Measurements from ENCODE around the gene DEFB118. TPM values are rescaled to one million over a fixed set of nuclear protein-coding genes. Genes with fewer than 3 reads are reported as not detected.

The DEFB118 gene
- total and polyA plus RNA-seq, 9 of the 15 experiments (the other 6 are each of a cell fraction or from before 2014, with no cell fraction given): not detected

- TF ChIP-seq, protein P1, sequence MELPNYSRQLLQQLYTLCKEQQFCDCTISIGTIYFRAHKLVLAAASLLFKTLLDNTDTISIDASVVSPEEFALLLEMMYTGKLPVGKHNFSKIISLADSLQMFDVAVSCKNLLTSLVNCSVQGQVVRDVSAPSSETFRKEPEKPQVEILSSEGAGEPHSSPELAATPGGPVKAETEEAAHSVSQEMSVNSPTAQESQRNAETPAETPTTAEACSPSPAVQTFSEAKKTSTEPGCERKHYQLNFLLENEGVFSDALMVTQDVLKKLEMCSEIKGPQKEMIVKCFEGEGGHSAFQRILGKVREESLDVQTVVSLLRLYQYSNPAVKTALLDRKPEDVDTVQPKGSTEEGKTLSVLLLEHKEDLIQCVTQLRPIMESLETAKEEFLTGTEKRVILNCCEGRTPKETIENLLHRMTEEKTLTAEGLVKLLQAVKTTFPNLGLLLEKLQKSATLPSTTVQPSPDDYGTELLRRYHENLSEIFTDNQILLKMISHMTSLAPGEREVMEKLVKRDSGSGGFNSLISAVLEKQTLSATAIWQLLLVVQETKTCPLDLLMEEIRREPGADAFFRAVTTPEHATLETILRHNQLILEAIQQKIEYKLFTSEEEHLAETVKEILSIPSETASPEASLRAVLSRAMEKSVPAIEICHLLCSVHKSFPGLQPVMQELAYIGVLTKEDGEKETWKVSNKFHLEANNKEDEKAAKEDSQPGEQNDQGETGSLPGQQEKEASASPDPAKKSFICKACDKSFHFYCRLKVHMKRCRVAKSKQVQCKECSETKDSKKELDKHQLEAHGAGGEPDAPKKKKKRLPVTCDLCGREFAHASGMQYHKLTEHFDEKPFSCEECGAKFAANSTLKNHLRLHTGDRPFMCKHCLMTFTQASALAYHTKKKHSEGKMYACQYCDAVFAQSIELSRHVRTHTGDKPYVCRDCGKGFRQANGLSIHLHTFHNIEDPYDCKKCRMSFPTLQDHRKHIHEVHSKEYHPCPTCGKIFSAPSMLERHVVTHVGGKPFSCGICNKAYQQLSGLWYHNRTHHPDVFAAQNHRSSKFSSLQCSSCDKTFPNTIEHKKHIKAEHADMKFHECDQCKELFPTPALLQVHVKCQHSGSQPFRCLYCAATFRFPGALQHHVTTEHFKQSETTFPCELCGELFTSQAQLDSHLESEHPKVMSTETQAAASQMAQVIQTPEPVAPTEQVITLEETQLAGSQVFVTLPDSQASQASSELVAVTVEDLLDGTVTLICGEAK (IDR thresholded peaks at IDR 0.05): no peak
- TF ChIP-seq, protein P1 (CRISPR knock-in tag; IDR thresholded peaks at IDR 0.05): no peak
- TF ChIP-seq CC2D1A (IDR thresholded peaks at IDR 0.05): no peak
- no peak for TF ChIP-seq ILK (tag; IDR thresholded peaks at IDR 0.05; ENCODE audit: borderline replicate concordance, low read depth)
- no peak for TF ChIP-seq MEF2A (IDR thresholded peaks at IDR 0.05; ENCODE audit: control insufficient read depth, low read depth, low read length)
- no peak for TF ChIP-seq ZBTB8A (IDR thresholded peaks at IDR 0.05; ENCODE audit: partially characterized antibody)
- no peak for TF ChIP-seq HMGXB4 (CRISPR knock-in tag; IDR thresholded peaks at IDR 0.05)
- TF ChIP-seq PREB (CRISPR knock-in tag; IDR thresholded peaks at IDR 0.05): no peak
- no peak for TF ChIP-seq ZSCAN29 (IDR thresholded peaks at IDR 0.05)
- no peak for TF ChIP-seq ZNF143 (CRISPR knock-in tag; IDR thresholded peaks at IDR 0.05)
- no peak for TF ChIP-seq ZNF146 (CRISPR knock-in tag; IDR thresholded peaks at IDR 0.05; ENCODE audit: unreplicated experiment)
- TF ChIP-seq ARNT (IDR thresholded peaks at IDR 0.05): no peak
- TF ChIP-seq TAF15 (IDR thresholded peaks at IDR 0.05; ENCODE audit: low read depth, low read length): no peak
- no peak for TF ChIP-seq NCOA2 (IDR thresholded peaks at IDR 0.05; ENCODE audit: partially characterized antibody in 2 of 2)
- TF ChIP-seq EWSR1 (IDR thresholded peaks at IDR 0.05; ENCODE audit: borderline replicate concordance, low read depth, partially characterized antibody): no peak
- no peak for TF ChIP-seq ZNF76 (CRISPR knock-in tag; IDR thresholded peaks at IDR 0.05; ENCODE audit: borderline replicate concordance)
- no peak for TF ChIP-seq ZNF431 (CRISPR knock-in tag; IDR thresholded peaks at IDR 0.05)
- no peak for TF ChIP-seq TCF7L2 (IDR thresholded peaks at IDR 0.05; ENCODE audit: low read depth, low read length)
These were observed 26.9 kb upstream of the DEFB118 start (continued) for GRCh38 chr20:31341470-31341869.

Measured in K562 (cell line).